ENCODE results near the gene SYVN1.

The SYVN1 gene

DNA sequence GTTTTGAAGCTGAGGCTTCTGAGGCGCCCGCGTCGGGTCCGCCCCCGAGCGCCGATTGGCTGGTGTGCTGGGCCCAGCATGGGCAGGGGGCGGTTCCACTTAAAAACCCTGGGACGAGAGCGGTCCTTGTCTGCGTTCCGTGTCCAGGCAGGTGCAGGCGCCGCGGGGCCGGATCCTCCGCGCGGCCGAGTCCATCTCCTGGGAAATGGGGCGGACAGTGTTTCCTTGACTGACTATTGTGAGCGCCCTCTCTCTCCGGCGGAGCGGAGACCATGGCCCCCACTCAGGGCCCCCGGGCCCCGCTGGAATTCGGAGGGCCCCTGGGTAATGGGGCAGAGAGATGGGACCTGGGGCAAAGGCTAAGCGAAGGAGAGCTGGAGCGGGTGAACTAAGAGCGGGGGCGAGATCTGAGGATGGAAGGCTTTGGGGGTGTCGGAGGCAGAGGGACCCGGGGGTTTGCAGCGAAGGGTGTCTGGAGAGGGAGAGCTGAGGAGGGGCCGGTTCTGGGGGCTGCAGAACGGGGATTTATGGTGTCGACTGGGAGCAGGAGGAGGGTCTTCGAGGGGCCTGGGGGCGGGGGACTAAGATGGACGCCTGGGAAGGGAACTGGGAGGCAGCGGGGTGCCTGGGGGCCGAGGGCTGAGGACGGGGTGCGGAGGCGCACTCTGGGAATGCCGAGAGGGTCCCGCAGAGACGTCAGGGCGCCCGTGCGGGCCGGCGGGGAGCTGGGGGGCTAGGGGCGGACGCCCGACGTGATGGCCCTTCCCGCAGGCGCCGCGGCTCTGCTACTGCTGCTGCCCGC is 22.4 kb downstream of the SYVN1 start, which contains the start of gene TM7SF2:
Gene TM7SF2 (plus strand): TSS at position 129 of the 802 bp plus-strand sequence. CDS start 144 bp downstream, at position 273.
- peak; percentile 77 for DNase-seq

- no peak for DNase-seq
Measured at GRCh38 chr11:65111159-65111743, 23.1 kb downstream of the SYVN1 start.

- peak; percentile 69 for DNase-seq
Measured at GRCh38 chr11:65110354-65110861, 23.9 kb downstream of the SYVN1 start.

GRCh38 chr11:65109231-65110198 is 24.8 kb downstream of the SYVN1 start:
- DNase-seq = no peak

DNA sequence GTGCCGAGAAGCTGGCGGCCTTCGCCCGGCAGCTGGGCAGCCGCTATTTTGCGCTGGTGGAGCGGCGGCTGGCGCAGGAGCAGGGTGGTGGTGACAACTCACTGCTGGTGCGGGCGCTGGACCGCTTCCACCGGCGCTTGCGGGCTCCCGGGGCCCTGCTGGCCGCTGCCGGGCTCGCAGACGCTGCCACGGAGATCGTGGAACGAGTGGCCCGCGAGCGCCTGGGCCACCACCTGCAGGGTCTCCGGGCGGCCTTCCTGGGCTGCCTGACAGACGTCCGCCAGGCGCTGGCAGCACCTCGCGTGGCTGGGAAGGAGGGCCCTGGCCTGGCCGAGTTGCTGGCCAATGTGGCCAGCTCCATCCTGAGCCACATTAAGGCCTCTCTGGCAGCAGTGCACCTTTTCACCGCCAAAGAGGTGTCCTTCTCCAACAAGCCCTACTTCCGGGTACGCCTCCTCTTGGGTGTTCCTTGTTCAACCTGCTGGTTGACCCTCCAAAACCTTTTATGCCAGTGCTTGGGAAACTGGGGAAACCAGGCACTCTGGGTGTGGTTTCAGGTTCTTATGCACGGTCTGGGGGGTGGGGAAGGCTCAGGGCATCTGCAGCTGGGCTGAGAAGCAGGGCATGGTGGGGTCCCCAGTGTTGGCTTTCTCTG is 25.7 kb downstream of the SYVN1 start:
- DNase-seq = no peak

DNA sequence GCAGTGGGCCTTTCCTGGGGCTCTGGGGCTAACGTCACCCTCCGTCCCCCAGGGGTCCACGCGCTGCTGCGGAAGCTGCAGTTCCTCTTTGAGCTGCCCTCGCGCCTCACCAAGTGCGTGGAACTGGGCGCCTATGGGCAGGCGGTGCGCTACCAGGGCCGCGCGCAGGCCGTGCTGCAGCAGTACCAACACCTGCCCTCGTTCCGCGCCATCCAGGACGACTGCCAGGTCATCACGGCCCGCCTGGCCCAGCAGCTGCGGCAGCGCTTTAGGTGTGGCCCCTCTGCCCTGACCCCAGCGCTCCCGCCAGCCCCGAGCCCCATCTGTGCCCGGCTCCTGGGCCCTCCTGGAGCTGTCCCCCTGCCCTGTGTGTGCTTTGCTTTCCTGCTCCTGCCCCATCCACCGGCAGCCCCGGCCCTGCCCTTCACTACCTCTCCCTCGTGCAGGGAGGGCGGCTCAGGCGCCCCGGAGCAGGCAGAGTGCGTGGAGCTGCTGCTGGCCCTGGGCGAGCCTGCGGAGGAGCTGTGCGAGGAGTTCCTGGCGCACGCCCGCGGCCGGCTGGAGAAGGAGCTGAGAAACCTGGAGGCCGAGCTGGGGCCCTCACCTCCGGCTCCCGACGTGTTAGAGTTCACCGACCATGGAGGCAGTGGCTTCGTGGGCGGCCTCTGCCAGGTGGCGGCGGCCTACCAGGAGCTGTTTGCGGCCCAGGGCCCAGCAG is 26.4 kb downstream of the SYVN1 start:
- no peak for DNase-seq

- no peak for DNase-seq
Measured at GRCh38 chr11:65107078-65107477, 27.2 kb downstream of the SYVN1 start.

DNA sequence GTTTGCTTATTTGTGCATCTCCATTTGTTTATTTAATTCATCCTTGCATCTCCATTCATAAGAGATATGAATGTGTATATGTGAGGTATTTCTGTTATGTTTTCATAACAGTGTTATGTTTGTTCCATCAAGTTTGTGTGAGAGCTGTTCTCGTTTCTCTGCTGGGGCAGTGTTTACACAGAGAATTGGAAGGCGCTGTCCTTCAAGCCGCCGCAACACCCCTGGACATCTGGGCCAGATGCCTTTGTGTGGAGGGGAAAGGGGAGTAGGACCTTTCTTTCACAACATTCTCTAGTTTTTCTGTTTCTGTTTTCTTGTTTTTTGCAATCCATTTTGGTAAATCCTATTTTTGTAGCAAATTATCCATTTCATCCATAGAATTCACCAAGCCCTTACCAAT is 29.7 kb downstream of the SYVN1 start:
- no peak for DNase-seq

- DNase-seq = no peak
Measured at GRCh38 chr11:65103476-65103875, 30.8 kb downstream of the SYVN1 start.

- no peak for DNase-seq
Measured at GRCh38 chr11:65102142-65103095, 31.9 kb downstream of the SYVN1 start.

DNA sequence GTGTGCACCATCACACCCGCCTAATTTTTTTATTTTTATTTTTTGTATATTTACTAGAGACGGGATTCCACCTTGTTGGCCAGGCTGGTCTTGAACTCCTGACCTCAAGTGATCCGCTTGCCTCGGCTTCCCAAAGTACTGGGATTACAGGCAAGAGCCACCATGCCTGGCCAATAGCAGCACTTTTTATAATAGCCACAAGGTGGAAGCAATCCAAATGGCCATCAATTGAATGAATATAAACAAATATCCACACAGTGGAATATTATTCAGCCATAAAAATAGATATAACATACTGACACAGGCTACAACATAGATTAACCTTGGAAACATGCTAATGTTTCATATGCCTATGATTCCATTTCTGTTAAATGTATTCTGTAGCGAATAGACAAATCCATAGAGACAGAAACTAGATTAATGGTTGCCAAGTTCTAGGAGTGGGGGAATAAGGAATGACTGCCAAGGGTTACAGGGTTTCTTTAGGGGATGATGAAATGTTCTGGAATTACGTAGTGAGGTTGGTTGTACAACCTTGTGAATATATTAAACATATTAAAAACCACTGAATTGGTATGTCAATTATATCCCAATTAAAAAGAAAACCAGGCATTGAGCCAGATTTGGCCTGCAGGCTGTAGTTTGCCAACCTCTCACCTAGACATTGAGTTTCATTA is 33.5 kb downstream of the SYVN1 start:
- no peak for DNase-seq

GRCh38 chr11:65096926-65097325 is 37.4 kb downstream of the SYVN1 start:
- DNase-seq = no peak

- peak; percentile 87 for DNase-seq
Measured at GRCh38 chr11:65095974-65096806, 38.1 kb downstream of the SYVN1 start, which contains the start of gene VPS51. Gene VPS51, plus strand, starts transcription at chr11:65096214. Its CDS starts 37 bp downstream, at chr11:65096251.

GRCh38 chr11:65095427-65095826 is 38.9 kb downstream of the SYVN1 start:
- DNase-seq = no peak

- DNase-seq = no peak
Measured at GRCh38 chr11:65090628-65091027, 43.7 kb downstream of the SYVN1 start.

DNA sequence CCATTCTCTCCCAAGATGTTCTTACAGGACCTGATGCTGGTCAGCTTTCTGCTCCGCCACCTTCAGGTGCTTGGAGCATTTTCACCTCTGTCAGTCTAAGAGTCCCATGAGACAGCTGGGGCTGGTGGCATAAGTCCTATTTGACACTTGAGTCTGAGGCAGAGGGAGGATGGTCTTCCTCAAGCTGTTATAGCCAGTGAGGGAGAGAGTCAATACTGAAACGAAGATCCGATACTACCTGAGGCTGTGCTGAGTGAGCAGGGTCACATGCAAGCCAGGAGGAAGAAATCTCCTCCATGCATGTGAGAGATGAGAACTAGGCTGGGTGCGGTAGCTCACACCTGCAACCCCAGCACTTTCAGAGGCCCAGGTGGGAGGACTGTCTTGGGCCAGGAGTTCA is 44.7 kb downstream of the SYVN1 start:
- no peak for DNase-seq

GRCh38 chr11:65087827-65088226 is 46.5 kb downstream of the SYVN1 start:
- DNase-seq = no peak

DNA sequence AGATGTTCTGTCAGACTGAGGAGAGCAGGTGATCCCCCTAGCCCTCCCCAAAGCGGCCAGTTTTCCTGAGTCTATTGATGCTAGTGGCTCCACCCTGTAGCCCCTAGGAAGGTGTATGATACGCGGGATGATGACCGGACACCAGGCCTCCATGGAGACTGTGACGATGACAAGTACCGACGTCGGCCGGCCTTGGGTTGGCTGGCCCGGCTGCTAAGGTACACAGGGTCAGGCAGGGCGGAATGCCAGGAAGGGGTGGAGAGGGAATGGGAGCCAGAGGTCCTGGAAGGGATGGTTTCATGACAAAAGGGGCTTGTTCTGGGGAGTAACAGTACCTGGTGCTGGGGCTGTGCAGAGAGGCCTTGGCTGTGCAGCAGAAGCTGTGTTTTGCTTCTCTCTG is 47.1 kb downstream of the SYVN1 start:
- DNase-seq = no peak

DNA sequence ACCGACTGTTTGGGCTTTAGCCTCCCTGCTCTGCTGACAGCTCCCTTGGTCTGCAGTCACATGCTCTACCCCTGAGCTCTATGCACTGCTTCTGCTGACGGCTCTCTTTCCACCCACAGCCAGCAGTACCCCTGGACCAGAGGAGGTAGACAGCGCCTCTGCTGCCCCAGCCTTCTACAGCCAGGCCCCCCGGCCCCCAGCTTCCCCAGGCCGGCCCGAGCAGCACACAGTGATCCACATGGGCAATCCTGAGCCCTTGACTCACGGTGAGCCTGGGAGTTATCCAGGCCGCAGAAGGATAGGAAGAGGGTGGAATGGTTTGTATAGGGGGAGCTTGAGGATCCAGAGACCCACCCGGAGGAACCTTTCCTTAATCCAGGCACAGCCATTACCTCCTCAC is 47.5 kb downstream of the SYVN1 start:
- no peak for DNase-seq
